ENCODE data around the gene MAPKAPK3.

The MAPKAPK3 gene

DNA sequence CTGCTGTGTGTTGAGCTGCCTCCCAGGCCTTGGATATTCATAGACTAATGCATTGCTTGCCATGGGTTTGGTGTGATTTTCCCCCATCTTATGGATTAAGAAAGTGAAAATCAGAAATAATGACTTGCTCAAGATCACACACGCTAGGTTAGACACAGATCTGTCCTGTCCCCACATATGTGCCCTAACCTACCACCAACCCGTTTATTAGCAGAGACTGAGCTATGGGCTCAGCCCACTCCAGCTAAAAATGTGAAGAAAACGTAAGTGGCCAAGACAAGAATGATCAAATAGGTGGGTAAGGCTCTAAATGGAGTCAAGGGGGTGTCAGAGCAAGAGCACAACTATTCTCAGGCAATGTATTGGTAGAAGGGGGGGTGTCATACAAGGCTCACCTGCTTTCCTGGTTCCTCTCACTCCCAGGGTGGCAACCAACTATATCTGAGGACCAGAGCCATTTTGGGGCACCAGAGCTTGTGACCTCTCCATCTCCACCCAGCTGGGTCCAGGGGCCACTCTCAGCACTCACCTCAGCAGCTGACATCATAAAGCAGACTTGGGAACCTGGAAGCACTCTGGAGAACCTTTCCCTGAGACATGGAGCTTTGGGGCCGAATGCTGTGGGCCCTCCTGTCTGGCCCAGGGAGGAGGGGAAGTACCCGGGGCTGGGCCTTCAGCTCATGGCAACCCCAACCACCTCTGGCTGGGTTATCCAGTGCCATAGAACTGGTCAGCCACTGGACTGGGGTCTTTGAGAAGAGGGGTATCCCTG, 46.3 kb upstream of the MAPKAPK3 start:
- ATAC-seq, result no peak
- no peak for TF ChIP-seq OSR1 (CRISPR knock-in tag; IDR thresholded peaks at IDR 0.05)
- no peak for TF ChIP-seq GLIS3 (CRISPR knock-in tag; IDR thresholded peaks at IDR 0.05)
- no peak for TF ChIP-seq ISL1 (CRISPR knock-in tag; IDR thresholded peaks at IDR 0.05)
- TF ChIP-seq PPARA (CRISPR knock-in tag; IDR thresholded peaks at IDR 0.05; ENCODE audit: borderline replicate concordance), result no peak
- no peak for TF ChIP-seq ZFP30 (CRISPR knock-in tag; IDR thresholded peaks at IDR 0.05)
- TF ChIP-seq ZNF8 (CRISPR knock-in tag; IDR thresholded peaks at IDR 0.05), result no peak
- no peak for TF ChIP-seq TOX (CRISPR knock-in tag; IDR thresholded peaks at IDR 0.05; ENCODE audit: borderline replicate concordance)
- no peak for TF ChIP-seq BACH2 (CRISPR knock-in tag; IDR thresholded peaks at IDR 0.05; ENCODE audit: borderline replicate concordance)
- TF ChIP-seq ARNTL (CRISPR knock-in tag; IDR thresholded peaks at IDR 0.05; ENCODE audit: borderline replicate concordance, low read depth), result no peak
- TF ChIP-seq ZC3H10 (CRISPR knock-in tag; IDR thresholded peaks at IDR 0.05), result no peak
- TF ChIP-seq CSDC2 (CRISPR knock-in tag; IDR thresholded peaks at IDR 0.05), result no peak
- TF ChIP-seq, protein P1, sequence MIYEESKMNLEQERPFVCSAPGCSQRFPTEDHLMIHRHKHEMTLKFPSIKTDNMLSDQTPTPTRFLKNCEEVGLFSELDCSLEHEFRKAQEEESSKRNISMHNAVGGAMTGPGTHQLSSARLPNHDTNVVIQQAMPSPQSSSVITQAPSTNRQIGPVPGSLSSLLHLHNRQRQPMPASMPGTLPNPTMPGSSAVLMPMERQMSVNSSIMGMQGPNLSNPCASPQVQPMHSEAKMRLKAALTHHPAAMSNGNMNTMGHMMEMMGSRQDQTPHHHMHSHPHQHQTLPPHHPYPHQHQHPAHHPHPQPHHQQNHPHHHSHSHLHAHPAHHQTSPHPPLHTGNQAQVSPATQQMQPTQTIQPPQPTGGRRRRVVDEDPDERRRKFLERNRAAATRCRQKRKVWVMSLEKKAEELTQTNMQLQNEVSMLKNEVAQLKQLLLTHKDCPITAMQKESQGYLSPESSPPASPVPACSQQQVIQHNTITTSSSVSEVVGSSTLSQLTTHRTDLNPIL (CRISPR knock-in tag; IDR thresholded peaks at IDR 0.05; ENCODE audit: low read depth), result no peak
- no peak for TF ChIP-seq ZFP3 (CRISPR knock-in tag; IDR thresholded peaks at IDR 0.05)
- TF ChIP-seq, protein P2, sequence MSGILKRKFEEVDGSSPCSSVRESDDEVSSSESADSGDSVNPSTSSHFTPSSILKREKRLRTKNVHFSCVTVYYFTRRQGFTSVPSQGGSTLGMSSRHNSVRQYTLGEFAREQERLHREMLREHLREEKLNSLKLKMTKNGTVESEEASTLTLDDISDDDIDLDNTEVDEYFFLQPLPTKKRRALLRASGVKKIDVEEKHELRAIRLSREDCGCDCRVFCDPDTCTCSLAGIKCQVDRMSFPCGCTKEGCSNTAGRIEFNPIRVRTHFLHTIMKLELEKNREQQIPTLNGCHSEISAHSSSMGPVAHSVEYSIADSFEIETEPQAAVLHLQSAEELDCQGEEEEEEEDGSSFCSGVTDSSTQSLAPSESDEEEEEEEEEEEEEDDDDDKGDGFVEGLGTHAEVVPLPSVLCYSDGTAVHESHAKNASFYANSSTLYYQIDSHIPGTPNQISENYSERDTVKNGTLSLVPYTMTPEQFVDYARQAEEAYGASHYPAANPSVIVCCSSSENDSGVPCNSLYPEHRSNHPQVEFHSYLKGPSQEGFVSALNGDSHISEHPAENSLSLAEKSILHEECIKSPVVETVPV (CRISPR knock-in tag; IDR thresholded peaks at IDR 0.05), result no peak
- TF ChIP-seq, protein P3, sequence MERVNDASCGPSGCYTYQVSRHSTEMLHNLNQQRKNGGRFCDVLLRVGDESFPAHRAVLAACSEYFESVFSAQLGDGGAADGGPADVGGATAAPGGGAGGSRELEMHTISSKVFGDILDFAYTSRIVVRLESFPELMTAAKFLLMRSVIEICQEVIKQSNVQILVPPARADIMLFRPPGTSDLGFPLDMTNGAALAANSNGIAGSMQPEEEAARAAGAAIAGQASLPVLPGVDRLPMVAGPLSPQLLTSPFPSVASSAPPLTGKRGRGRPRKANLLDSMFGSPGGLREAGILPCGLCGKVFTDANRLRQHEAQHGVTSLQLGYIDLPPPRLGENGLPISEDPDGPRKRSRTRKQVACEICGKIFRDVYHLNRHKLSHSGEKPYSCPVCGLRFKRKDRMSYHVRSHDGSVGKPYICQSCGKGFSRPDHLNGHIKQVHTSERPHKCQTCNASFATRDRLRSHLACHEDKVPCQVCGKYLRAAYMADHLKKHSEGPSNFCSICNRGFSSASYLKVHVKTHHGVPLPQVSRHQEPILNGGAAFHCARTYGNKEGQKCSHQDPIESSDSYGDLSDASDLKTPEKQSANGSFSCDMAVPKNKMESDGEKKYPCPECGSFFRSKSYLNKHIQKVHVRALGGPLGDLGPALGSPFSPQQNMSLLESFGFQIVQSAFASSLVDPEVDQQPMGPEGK (CRISPR knock-in tag; IDR thresholded peaks at IDR 0.05; ENCODE audit: borderline replicate concordance), result no peak
- TF ChIP-seq ZNF70 (CRISPR knock-in tag; IDR thresholded peaks at IDR 0.05), result no peak
- no peak for TF ChIP-seq RARB (CRISPR knock-in tag; IDR thresholded peaks at IDR 0.05)
- no peak for TF ChIP-seq SNAI2 (CRISPR knock-in tag; IDR thresholded peaks at IDR 0.05)
- TF ChIP-seq TCF4 (CRISPR knock-in tag; IDR thresholded peaks at IDR 0.05; ENCODE audit: borderline replicate concordance), result no peak
- TF ChIP-seq, protein P4, sequence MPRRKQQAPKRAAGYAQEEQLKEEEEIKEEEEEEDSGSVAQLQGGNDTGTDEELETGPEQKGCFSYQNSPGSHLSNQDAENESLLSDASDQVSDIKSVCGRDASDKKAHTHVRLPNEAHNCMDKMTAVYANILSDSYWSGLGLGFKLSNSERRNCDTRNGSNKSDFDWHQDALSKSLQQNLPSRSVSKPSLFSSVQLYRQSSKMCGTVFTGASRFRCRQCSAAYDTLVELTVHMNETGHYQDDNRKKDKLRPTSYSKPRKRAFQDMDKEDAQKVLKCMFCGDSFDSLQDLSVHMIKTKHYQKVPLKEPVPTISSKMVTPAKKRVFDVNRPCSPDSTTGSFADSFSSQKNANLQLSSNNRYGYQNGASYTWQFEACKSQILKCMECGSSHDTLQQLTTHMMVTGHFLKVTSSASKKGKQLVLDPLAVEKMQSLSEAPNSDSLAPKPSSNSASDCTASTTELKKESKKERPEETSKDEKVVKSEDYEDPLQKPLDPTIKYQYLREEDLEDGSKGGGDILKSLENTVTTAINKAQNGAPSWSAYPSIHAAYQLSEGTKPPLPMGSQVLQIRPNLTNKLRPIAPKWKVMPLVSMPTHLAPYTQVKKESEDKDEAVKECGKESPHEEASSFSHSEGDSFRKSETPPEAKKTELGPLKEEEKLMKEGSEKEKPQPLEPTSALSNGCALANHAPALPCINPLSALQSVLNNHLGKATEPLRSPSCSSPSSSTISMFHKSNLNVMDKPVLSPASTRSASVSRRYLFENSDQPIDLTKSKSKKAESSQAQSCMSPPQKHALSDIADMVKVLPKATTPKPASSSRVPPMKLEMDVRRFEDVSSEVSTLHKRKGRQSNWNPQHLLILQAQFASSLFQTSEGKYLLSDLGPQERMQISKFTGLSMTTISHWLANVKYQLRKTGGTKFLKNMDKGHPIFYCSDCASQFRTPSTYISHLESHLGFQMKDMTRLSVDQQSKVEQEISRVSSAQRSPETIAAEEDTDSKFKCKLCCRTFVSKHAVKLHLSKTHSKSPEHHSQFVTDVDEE (CRISPR knock-in tag; IDR thresholded peaks at IDR 0.05), result no peak

DNA sequence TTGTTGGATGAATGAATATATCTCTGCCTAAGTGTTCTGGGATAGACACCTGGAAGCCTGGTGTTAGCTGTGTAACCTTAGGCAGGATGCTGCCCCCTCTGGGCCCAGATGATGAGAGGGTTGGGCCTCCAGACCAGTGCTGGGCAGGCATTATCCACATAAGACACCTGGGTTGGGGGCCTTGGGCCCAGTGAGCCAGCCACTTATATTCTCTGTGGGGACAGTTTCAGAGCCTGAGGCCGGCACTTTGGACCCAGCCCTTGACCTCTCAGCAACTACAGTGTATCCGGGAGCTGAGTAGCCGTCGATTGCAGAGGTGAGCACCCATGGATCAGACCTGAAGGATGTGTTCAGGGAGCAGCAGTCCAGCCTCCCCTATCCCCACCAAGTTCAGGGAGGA, 45.5 kb upstream of the MAPKAPK3 start:
- TF ChIP-seq ZNF70 (CRISPR knock-in tag; IDR thresholded peaks at IDR 0.05) (no peak), TCF4 (CRISPR knock-in tag; IDR thresholded peaks at IDR 0.05; ENCODE audit: borderline replicate concordance) (no peak), PPARA (CRISPR knock-in tag; IDR thresholded peaks at IDR 0.05; ENCODE audit: borderline replicate concordance) (no peak), ZC3H10 (CRISPR knock-in tag; IDR thresholded peaks at IDR 0.05) (no peak), ESRRG (CRISPR knock-in tag; IDR thresholded peaks at IDR 0.05) (no peak), OSR1 (CRISPR knock-in tag; IDR thresholded peaks at IDR 0.05) (no peak), BACH2 (CRISPR knock-in tag; IDR thresholded peaks at IDR 0.05; ENCODE audit: borderline replicate concordance) (no peak), ZFP30 (CRISPR knock-in tag; IDR thresholded peaks at IDR 0.05) (no peak)
- TF ChIP-seq, protein P5, sequence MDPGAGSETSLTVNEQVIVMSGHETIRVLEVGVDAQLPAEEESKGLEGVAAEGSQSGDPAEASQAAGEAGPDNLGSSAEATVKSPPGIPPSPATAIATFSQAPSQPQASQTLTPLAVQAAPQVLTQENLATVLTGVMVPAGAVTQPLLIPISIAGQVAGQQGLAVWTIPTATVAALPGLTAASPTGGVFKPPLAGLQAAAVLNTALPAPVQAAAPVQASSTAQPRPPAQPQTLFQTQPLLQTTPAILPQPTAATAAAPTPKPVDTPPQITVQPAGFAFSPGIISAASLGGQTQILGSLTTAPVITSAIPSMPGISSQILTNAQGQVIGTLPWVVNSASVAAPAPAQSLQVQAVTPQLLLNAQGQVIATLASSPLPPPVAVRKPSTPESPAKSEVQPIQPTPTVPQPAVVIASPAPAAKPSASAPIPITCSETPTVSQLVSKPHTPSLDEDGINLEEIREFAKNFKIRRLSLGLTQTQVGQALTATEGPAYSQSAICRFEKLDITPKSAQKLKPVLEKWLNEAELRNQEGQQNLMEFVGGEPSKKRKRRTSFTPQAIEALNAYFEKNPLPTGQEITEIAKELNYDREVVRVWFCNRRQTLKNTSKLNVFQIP (CRISPR knock-in tag; IDR thresholded peaks at IDR 0.05; ENCODE audit: borderline replicate concordance, low read depth), result no peak
- ATAC-seq, result no peak
